GM12878 (cell line): ENCODE data around the gene MYT1. TPM values are rescaled to one million over a fixed set of nuclear protein-coding genes. Genes with fewer than 3 reads are reported as not detected.

Experiments used
- ATAC-seq: fragments of 200-7000 bp; cut with Tn5 transposase; 3 replicates; pipeline ENCODE4 v1.9.1; 2020; ENCODE audit warnings: mild to moderate bottlenecking, moderate library complexity
- BruUV-seq: library from RNA; stranded (reverse); fragments of 400-500 nt; replicated peaks from 2 replicates; lab custom pipeline; 2021; lab: Mats Ljungman, UMichigan
- CTCF ChIA-PET: fragments of 300-600 bp; sonication (Branson Sonifier 250); formaldehyde crosslinking; extraction: SDS; loops from one replicate; lab custom pipeline; 2021; ENCODE audit warnings: inconsistent platforms; lab: Yijun Ruan, JAX
- POLR2A ChIA-PET: fragments of 350-600 bp; formaldehyde crosslinking; extraction: SDS; loops from one replicate; lab custom pipeline; 2021; ENCODE audit warnings: inconsistent platforms; lab: Charles Lee
- RAD21 ChIA-PET: fragments of 300-600 bp; sonication (Branson Sonifier 250); formaldehyde crosslinking; loops from one replicate; lab custom pipeline; 2023; ENCODE audit warnings: antibody characterized with exemption; ENCODE audit not compliant: unreplicated experiment; lab: Charles Lee
- SMC1A ChIA-PET: fragments of 300-600 bp; sonication (Branson Sonifier 250); formaldehyde crosslinking; loops from one replicate; lab custom pipeline; 2023; ENCODE audit not compliant: unreplicated experiment, uncharacterized antibody; lab: Charles Lee
- DNase-seq: peaks from one replicate; pipeline ENCODE4 v3.0.0-alpha.2; 2011; ENCODE audit warnings: low read depth, low spot score
- FAIRE-seq: peaks from 3 replicates; lab custom pipeline; 2011; peaks lifted over from hg19 to GRCh38; lab: Jason Lieb, UNC
- H2AFZ ChIP-seq: 2 replicates; pipeline ENCODE4 v1.6.0; 2011; ENCODE audit warnings: low read depth, low read length, control low read depth; ENCODE audit not compliant: control insufficient read depth
- H3K27ac ChIP-seq: 2 replicates; pipeline ENCODE4 v1.5.1; 2011; ENCODE audit warnings: control low read depth; ENCODE audit not compliant: control insufficient read depth, insufficient read depth
- H3K27me3 ChIP-seq, 2 experiments: replicated peaks in 1 of 2; 2 replicates each; pipeline versions ENCODE4 v1.6.0 to v1.6.1; 2011; ENCODE audit warnings: low read length in 1 of 2; ENCODE audit not compliant: control insufficient read depth in 2 of 2, insufficient read depth in 2 of 2
- H3K36me3 ChIP-seq, 2 experiments: 2 replicates each; pipeline ENCODE4 v1.5.1; 2011; ENCODE audit warnings: low read length in 1 of 2; ENCODE audit not compliant: control insufficient read depth in 2 of 2, insufficient read depth in 2 of 2
- H3K4me1 ChIP-seq: 2 replicates; pipeline ENCODE4 v1.6.1; 2011; ENCODE audit warnings: mild to moderate bottlenecking, low read length, moderate library complexity, mixed read lengths; ENCODE audit not compliant: control insufficient read depth, insufficient read depth
- H3K4me2 ChIP-seq: 2 replicates; pipeline ENCODE4 v1.6.0; 2011; ENCODE audit warnings: control low read depth; ENCODE audit not compliant: control insufficient read depth, insufficient read depth
- H3K4me3 ChIP-seq: fragments of 200-600 bp; sonication (generic); 2 replicates; pipeline ENCODE4 v1.5.1; 2016
- H3K79me2 ChIP-seq: 2 replicates; pipeline ENCODE4 v1.6.0; 2011; ENCODE audit warnings: low read length; ENCODE audit not compliant: control insufficient read depth, insufficient read depth
- H3K9ac ChIP-seq: 2 replicates; pipeline ENCODE4 v1.8.0; 2011; ENCODE audit warnings: low read length, control low read depth, mixed read lengths; ENCODE audit not compliant: control insufficient read depth, insufficient read depth
- H3K9me3 ChIP-seq: replicated peaks from 3 replicates; pipeline ENCODE4 v1.5.1; 2011; ENCODE audit warnings: mild to moderate bottlenecking, low read length; ENCODE audit not compliant: control insufficient read depth, insufficient read depth
- H4K20me1 ChIP-seq: 2 replicates; pipeline ENCODE4 v1.6.0; 2011; ENCODE audit not compliant: control insufficient read depth, insufficient read depth
- BRCA1 ChIP-seq: IDR thresholded peaks from 2 replicates; pipeline ENCODE4 v1.6.1; 2011; ENCODE audit warnings: low read depth, low read length, improper control_type of control experiment
- CEBPB ChIP-seq, 2 experiments: fragments of 150-350 bp in 1 of 2; IDR thresholded peaks; 2 replicates each; pipeline ENCODE4 v1.6.1; 2012 to 2014; ENCODE audit warnings: low read depth in 2 of 2, low read length in 2 of 2, borderline replicate concordance in 1 of 2, inconsistent platforms in 1 of 2
- CHD1 ChIP-seq: IDR thresholded peaks from 2 replicates; pipeline ENCODE4 v1.6.1; 2012; ENCODE audit warnings: low read depth, low read length, improper control_type of control experiment
- CREB1 ChIP-seq: IDR thresholded peaks from 2 replicates; pipeline ENCODE4 v1.6.1; 2012; ENCODE audit warnings: low read depth, mild to moderate bottlenecking, inconsistent platforms
- DPF2 ChIP-seq: fragments of 450-650 bp; IDR thresholded peaks from 2 replicates; pipeline ENCODE4 v1.6.1; 2017; ENCODE audit warnings: mild to moderate bottlenecking
- IKZF1 ChIP-seq: fragments of 450-650 bp; conservative IDR thresholded peaks from 2 replicates; pipeline ENCODE4 v1.6.1; 2017; ENCODE audit warnings: antibody characterized with exemption, mild to moderate bottlenecking
- LARP7 ChIP-seq: fragments of 450-650 bp; IDR thresholded peaks from 2 replicates; pipeline ENCODE4 v1.6.1; 2017; ENCODE audit warnings: mild to moderate bottlenecking
- MEF2B ChIP-seq: fragments of 450-650 bp; IDR thresholded peaks from 2 replicates; pipeline ENCODE4 v1.6.1; 2018; ENCODE audit warnings: mild to moderate bottlenecking, moderate library complexity; ENCODE audit not compliant: partially characterized antibody, poor library complexity, severe bottlenecking
- MYB ChIP-seq: fragments of 150-350 bp; IDR thresholded peaks from 2 replicates; pipeline ENCODE4 v1.6.1; 2014; ENCODE audit warnings: mild to moderate bottlenecking, low read depth, low read length, borderline replicate concordance
- NRF1 ChIP-seq: conservative IDR thresholded peaks from 2 replicates; pipeline ENCODE4 v1.6.1; 2011; ENCODE audit warnings: mild to moderate bottlenecking, low read depth, low read length, improper control_type of control experiment
- RUNX3 ChIP-seq: IDR thresholded peaks from 2 replicates; pipeline ENCODE4 v1.6.1; 2012; ENCODE audit warnings: low read length, inconsistent platforms
- SMC3 ChIP-seq: IDR thresholded peaks from 2 replicates; pipeline ENCODE4 v1.6.1; 2011; ENCODE audit warnings: low read length, improper control_type of control experiment, borderline replicate concordance
- SP1 ChIP-seq: IDR thresholded peaks from one replicate; pipeline ENCODE4 v1.6.1; 2011; ENCODE audit warnings: low read depth, low read length
- ZNF384 ChIP-seq: IDR thresholded peaks from 2 replicates; pipeline ENCODE4 v1.6.1; 2012; ENCODE audit warnings: low read depth, mild to moderate bottlenecking, low read length, improper control_type of control experiment, borderline replicate concordance
- WGBS: methylation state at CpG from one replicate; pipeline ENCODE4 v1.1.6; 2016; ENCODE audit warnings: low lambda C conversion rate; ENCODE audit not compliant: insufficient replicate concordance, insufficient coverage; ENCODE audit errors: missing lambda C conversion rate; 5-methylcytosine and 5-hydroxymethylcytosine counted together
- in situ Hi-C: fragments of 300-500 bp; cut with MboI; formaldehyde crosslinking; loops from 9 replicates; pipeline ENCODE4 v1.14.3; 2018; ENCODE audit warnings: mixed read lengths
- intact Hi-C: fragments of 100-400 bp; cut with micrococcal nuclease; formaldehyde crosslinking; loops from one replicate; pipeline ENCODE4 v1.14.2; 2022; ENCODE audit not compliant: unreplicated experiment
- polyA plus RNA-seq, 11 experiments: library from polyadenylated mRNA; depleted of rRNA in 4 of 11; unstranded in 6 of 11; stranded (reverse) in 5 of 11; fragments of >200 nt; fragmentation: Nextera tagmentation in 4 of 11; fragmentation: Illumina TruSeq in 1 of 11; extraction: Ambion mirVana in 4 of 11; extraction: Trizol in 1 of 11; gene quantifications; 1 replicate in 1 of 11; 2 replicates in 10 of 11; pipeline versions ENCODE4 v1.2.1 to v1.2.3, GENCODE V29; 2011 to 2016; ENCODE audit warnings: inconsistent platforms in 2 of 11, missing spikeins in 2 of 11, low read depth in 1 of 11
- total RNA-seq, 4 experiments: library from RNA; depleted of rRNA in 3 of 4; stranded (reverse); fragments of >200 nt in 3 of 4; fragmentation: Illumina TruSeq in 1 of 4; extraction: Trizol in 1 of 4; gene quantifications; 2 replicates each; pipeline versions ENCODE4 v1.2.1 to v1.2.3, GENCODE V29; 2013 to 2021
- TF ChIP-seq, protein P1 (sequence below): fragments of 450-650 bp; IDR thresholded peaks from 2 replicates; pipeline ENCODE4 v1.6.1; 2016; ENCODE audit warnings: mild to moderate bottlenecking, moderate library complexity, borderline replicate concordance

Gene MYT1
- total and polyA plus RNA-seq, 10 of the 15 experiments (the other 5 are each of a cell fraction or from before 2014, with no cell fraction given), result 0.01 to 0.10 TPM; not detected in 8

DNA sequence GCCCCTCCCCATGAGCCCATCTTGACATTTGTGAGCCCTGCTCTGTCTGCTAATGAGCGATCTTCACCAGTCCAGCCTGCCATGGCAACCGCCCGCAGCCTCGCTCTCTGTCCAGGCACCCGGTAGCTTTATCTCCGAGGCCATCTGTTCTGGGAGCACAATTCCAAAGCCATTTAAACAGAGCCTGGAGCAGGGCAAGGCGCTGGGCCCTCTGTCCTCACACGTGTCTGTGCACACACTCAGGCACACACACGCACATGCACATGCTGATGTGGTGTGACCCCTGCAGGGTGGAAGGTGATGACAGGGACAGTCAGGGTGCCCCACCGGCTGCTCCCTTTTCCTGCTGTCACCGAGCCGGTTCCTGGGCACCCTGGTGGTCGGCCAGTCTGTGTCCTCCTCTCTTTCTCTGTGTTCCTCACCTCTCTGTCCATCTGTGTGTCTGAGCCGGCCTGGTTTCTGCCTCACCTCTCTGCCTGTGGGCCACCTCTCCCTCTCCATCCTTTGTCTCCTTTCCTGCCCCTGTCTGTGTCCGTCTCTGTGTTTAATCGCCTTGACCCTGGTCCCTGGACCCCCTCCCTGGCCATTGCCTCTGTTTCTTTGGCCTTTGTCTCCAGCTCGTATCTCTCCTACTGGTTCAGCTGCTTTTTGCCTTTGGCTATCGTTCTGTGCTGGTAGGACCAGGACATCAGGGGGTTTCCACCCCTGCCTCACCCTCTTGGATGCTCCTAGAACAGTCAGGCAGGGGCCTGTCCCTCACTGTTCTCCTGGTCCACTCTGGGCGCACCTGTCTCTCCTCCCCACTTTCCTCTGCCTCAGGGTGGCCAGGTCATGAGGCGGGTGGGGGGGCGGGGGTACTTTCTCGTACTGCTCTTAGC, 8.8 kb upstream of the MYT1 start:
- no peaks in the 10 kb centered on the region for H3K9me3 ChIP-seq
- ATAC-seq (no peak), FAIRE-seq (no peak), DNase-seq (no peak)
- H4K20me1 ChIP-seq, result no peaks in the 10 kb centered on the region
- no peaks in the 10 kb centered on the region for H3K36me3 ChIP-seq
- no peak overlapping the region for H2AFZ ChIP-seq
- no peak overlapping the region for H3K4me3 ChIP-seq
- intact Hi-C loops, result no loop called here
- in situ Hi-C loops, result no loop called here
- H3K4me1 ChIP-seq, result no peaks in the 10 kb centered on the region
- no TSS peak for BruUV-seq
- ChIA-PET SMC1A (no interaction called here), POLR2A (no interaction called here), RAD21 (no interaction called here), CTCF (no interaction called here)
- TF ChIP-seq MEF2B (no peak), DPF2 (no peak), CHD1 (no peak), NRF1 (no peak), RUNX3 (no peak), CREB1 (no peak), SP1 (no peak), LARP7 (no peak), MYB (no peak), BRCA1 (no peak), IKZF1 (no peak), ZNF384 (no peak), SMC3 (no peak), CEBPB (IDR thresholded peaks at IDR 0.05; ENCODE audit: borderline replicate concordance in 1 of 2, low read depth in 2 of 2, low read length in 2 of 2) (no peak)
- TF ChIP-seq, protein P1, sequence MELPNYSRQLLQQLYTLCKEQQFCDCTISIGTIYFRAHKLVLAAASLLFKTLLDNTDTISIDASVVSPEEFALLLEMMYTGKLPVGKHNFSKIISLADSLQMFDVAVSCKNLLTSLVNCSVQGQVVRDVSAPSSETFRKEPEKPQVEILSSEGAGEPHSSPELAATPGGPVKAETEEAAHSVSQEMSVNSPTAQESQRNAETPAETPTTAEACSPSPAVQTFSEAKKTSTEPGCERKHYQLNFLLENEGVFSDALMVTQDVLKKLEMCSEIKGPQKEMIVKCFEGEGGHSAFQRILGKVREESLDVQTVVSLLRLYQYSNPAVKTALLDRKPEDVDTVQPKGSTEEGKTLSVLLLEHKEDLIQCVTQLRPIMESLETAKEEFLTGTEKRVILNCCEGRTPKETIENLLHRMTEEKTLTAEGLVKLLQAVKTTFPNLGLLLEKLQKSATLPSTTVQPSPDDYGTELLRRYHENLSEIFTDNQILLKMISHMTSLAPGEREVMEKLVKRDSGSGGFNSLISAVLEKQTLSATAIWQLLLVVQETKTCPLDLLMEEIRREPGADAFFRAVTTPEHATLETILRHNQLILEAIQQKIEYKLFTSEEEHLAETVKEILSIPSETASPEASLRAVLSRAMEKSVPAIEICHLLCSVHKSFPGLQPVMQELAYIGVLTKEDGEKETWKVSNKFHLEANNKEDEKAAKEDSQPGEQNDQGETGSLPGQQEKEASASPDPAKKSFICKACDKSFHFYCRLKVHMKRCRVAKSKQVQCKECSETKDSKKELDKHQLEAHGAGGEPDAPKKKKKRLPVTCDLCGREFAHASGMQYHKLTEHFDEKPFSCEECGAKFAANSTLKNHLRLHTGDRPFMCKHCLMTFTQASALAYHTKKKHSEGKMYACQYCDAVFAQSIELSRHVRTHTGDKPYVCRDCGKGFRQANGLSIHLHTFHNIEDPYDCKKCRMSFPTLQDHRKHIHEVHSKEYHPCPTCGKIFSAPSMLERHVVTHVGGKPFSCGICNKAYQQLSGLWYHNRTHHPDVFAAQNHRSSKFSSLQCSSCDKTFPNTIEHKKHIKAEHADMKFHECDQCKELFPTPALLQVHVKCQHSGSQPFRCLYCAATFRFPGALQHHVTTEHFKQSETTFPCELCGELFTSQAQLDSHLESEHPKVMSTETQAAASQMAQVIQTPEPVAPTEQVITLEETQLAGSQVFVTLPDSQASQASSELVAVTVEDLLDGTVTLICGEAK, result no peak
- no peak overlapping the region for H3K9ac ChIP-seq
- no peak overlapping the region for H3K4me2 ChIP-seq
- WGBS, result 26% methylated on average over 21 of the region's 22 CpGs
- no peaks in the 10 kb centered on the region for H3K79me2 ChIP-seq
- H3K27ac ChIP-seq, result no peak overlapping the region
- no peaks in the 10 kb centered on the region for H3K27me3 ChIP-seq
